ENCODE measurements around the gene NIPAL4.

GRCh38 chr5:157509587-157509986 is 49.6 kb downstream of the NIPAL4 start:
- TF ChIP-seq CTCF (conservative IDR thresholded peaks at IDR 0.05; ENCODE audit: low read length) (no peak), EZH2phosphoT487 (IDR thresholded peaks at IDR 0.05; ENCODE audit: borderline replicate concordance, low read depth, low read length) (no peak)

Measured in OCI-LY7 (cell line).